Osteocyte (in vitro differentiated cells): ENCODE results near the gene METTL1. TPM values are rescaled to one million over a fixed set of nuclear protein-coding genes. Genes with fewer than 3 reads are reported as not detected.

Experiments used
- DNase-seq: peaks from one replicate; pipeline ENCODE4 v3.0.0; 2021; ENCODE audit warnings: mixed read lengths; ENCODE audit not compliant: unreplicated experiment; ENCODE audit errors: extremely low spot score
- H3K27ac Mint-ChIP-seq: one replicate; pipeline ENCODE4 v1.8.0; 2021; ENCODE audit warnings: mild to moderate bottlenecking, mixed read lengths; ENCODE audit not compliant: unreplicated experiment
- H3K27me3 Mint-ChIP-seq: one replicate; pipeline ENCODE4 v1.8.0; 2021; ENCODE audit warnings: mixed read lengths; ENCODE audit not compliant: unreplicated experiment
- H3K36me3 Mint-ChIP-seq: one replicate; pipeline ENCODE4 v1.8.0; 2021; ENCODE audit warnings: mixed read lengths; ENCODE audit not compliant: unreplicated experiment
- H3K4me1 Mint-ChIP-seq: one replicate; pipeline ENCODE4 v1.8.0; 2021; ENCODE audit warnings: mixed read lengths; ENCODE audit not compliant: unreplicated experiment
- H3K4me3 Mint-ChIP-seq: one replicate; pipeline ENCODE4 v1.8.0; 2021; ENCODE audit warnings: mild to moderate bottlenecking, moderate library complexity, mixed read lengths; ENCODE audit not compliant: unreplicated experiment
- H3K9me3 Mint-ChIP-seq: one replicate; pipeline ENCODE4 v1.8.0; 2021; ENCODE audit warnings: mixed read lengths; ENCODE audit not compliant: unreplicated experiment
- CTCF ChIP-seq: fragments of 200-600 bp; sonication (generic); IDR thresholded peaks from 2 replicates; pipeline ENCODE4 v1.5.0; 2021; ENCODE audit warnings: antibody characterized with exemption, mild to moderate bottlenecking, moderate library complexity
- total RNA-seq: library from RNA; stranded (reverse); gene quantifications from 2 replicates; pipeline ENCODE4 v1.2.1, GENCODE V29; 2021

METTL1 gene
- total RNA-seq, 1 donor from 2014 or later = 23.9 TPM

GRCh38 chr12:57753756-57754337, 18.1 kb downstream of the METTL1 start:
- TF ChIP-seq CTCF = no peak
- H3K27me3 Mint-ChIP-seq = no peaks in the 10 kb centered on the region
- DNase-seq = no peak
- H3K36me3 Mint-ChIP-seq = peaks cover 24% of the 10 kb centered on the region
- peaks cover 41% of the 10 kb centered on the region for H3K4me1 Mint-ChIP-seq
- H3K9me3 Mint-ChIP-seq = no peaks in the 10 kb centered on the region
- peak overlapping the region; percentile 88 for H3K4me3 Mint-ChIP-seq
- H3K27ac Mint-ChIP-seq = peak overlapping the region; percentile 10

- Mint-ChIP-seq H3K27me3 (no peaks in the 10 kb centered on the region), H3K4me1 (peaks cover 41% of the 10 kb centered on the region), H3K27ac (peak overlapping the region; percentile 93), H3K9me3 (no peaks in the 10 kb centered on the region), H3K4me3 (peak overlapping the region; percentile 94), H3K36me3 (peaks cover 20% of the 10 kb centered on the region)
- DNase-seq = no peak
- TF ChIP-seq CTCF = no peak
Observed at GRCh38 chr12:57752668-57753000, 19.3 kb downstream of the METTL1 start.

GRCh38 chr12:57751788-57752667, 19.9 kb downstream of the METTL1 start, which contains the start of gene CDK4:
CDK4 (minus strand) TSS chr12:57752310; CDS start chr12:57751717, 593 bp downstream.
- Mint-ChIP-seq H3K27me3 (no peaks in the 10 kb centered on the region), H3K9me3 (no peaks in the 10 kb centered on the region), H3K36me3 (peaks cover 25% of the 10 kb centered on the region), H3K4me1 (peaks cover 40% of the 10 kb centered on the region), H3K27ac (peak within 1 kb of the TSS; percentile 93), H3K4me3 (peak within 1 kb of the TSS; percentile 94)
- TF ChIP-seq CTCF = no peak
- DNase-seq = peak; percentile 100

- no peak for DNase-seq
- H3K27ac Mint-ChIP-seq = peak overlapping the region; percentile 93
- peaks cover 35% of the 10 kb centered on the region for H3K4me1 Mint-ChIP-seq
Observed at GRCh38 chr12:57751432-57751787, 20.5 kb downstream of the METTL1 start.

More at GRCh38 chr12:57751432-57751787, 20.5 kb downstream of the METTL1 start:
- Mint-ChIP-seq H3K36me3 (peaks cover 27% of the 10 kb centered on the region), H3K4me3 (peak overlapping the region; percentile 94), H3K27me3 (no peaks in the 10 kb centered on the region), H3K9me3 (no peaks in the 10 kb centered on the region)
- TF ChIP-seq CTCF = no peak
